ENCODE data around the gene ATP2C1.

GRCh38 chr3:131004603-131005002 lies 110.7 kb downstream of the ATP2C1 start:
- TF ChIP-seq FOS (IDR thresholded peaks at IDR 0.05; ENCODE audit: low read depth, low read length) (no peak), CTCF (conservative IDR thresholded peaks at IDR 0.05; ENCODE audit: low read depth, low read length) (no peak), CEBPB (IDR thresholded peaks at IDR 0.05; ENCODE audit: low read depth, low read length) (no peak), MXI1 (IDR thresholded peaks at IDR 0.05; ENCODE audit: borderline replicate concordance, low read depth, low read length) (no peak), RAD21 (IDR thresholded peaks at IDR 0.05; ENCODE audit: low read length) (no peak), MAFK (IDR thresholded peaks at IDR 0.05; ENCODE audit: low read depth, low read length) (no peak), POLR2A (IDR thresholded peaks at IDR 0.05; ENCODE audit: low read depth, low read length) (no peak), ELK1 (IDR thresholded peaks at IDR 0.05; ENCODE audit: borderline replicate concordance, low read depth, low read length) (no peak), SMC3 (IDR thresholded peaks at IDR 0.05; ENCODE audit: low read depth, low read length) (no peak), BHLHE40 (IDR thresholded peaks at IDR 0.05; ENCODE audit: low read depth, low read length) (no peak), CHD1 (IDR thresholded peaks at IDR 0.05; ENCODE audit: low read depth, low read length) (no peak), RFX5 (IDR thresholded peaks at IDR 0.05; ENCODE audit: low read depth, low read length) (no peak)

Data from IMR-90 (cell line).